Prostate gland (tissue), 2 donors: ENCODE data around the gene XPNPEP3. TPM values are rescaled to one million over a fixed set of nuclear protein-coding genes. Genes with fewer than 3 reads are reported as not detected.

Source experiments
- DNase-seq: peaks from one replicate; pipeline ENCODE4 v3.0.0-alpha.2; 2019; ENCODE audit warnings: low spot score
- H3K27ac ChIP-seq, 2 donors: fragments of 200-600 bp; sonication (generic); 2 replicates each; pipeline ENCODE4 v1.5.1; 2017 to 2019
- H3K27me3 ChIP-seq: fragments of 200-600 bp; sonication (generic); replicated peaks from 2 replicates; pipeline ENCODE4 v1.5.1; 2019; ENCODE audit not compliant: insufficient read depth
- H3K36me3 ChIP-seq, 2 donors: fragments of 200-600 bp; sonication (generic); 1 replicate in 1 of 2; 2 replicates in 1 of 2; pipeline versions ENCODE4 v1.5.1 to v1.8.1; 2017 to 2019
- H3K4me1 ChIP-seq: fragments of 200-600 bp; sonication (generic); replicated peaks from 2 replicates; pipeline ENCODE4 v1.5.1; 2019
- H3K4me3 ChIP-seq, 2 donors: fragments of 200-600 bp; sonication (generic); 2 replicates each; pipeline ENCODE4 v1.5.1; 2017 to 2019
- H3K9me3 ChIP-seq: fragments of 200-600 bp; sonication (generic); 2 replicates; pipeline ENCODE4 v1.5.1; 2017
- POLR2A ChIP-seq: fragments of 450-650 bp; IDR thresholded peaks from one replicate; pipeline ENCODE4 v1.6.1; 2016; ENCODE audit warnings: antibody characterized with exemption, mild to moderate bottlenecking
- POLR2AphosphoS5 ChIP-seq: sonication (generic); formaldehyde crosslinking; IDR thresholded peaks from one replicate; pipeline ENCODE4 v1.6.1; 2017; ENCODE audit warnings: antibody characterized with exemption
- WGBS: methylation state at CpG from one replicate; pipeline ENCODE4 v1.1.5; 2018; 5-methylcytosine and 5-hydroxymethylcytosine counted together
- intact Hi-C: fragments of 100-400 bp; cut with DNase I; formaldehyde crosslinking; loops from one replicate; pipeline ENCODE4 v1.14.2; 2022
- total RNA-seq, 2 donors: library from RNA; depleted of rRNA; stranded (reverse); fragments of >200 nt; gene quantifications; one replicate each; pipeline ENCODE4 v1.1.0, GENCODE V29; 2016
- TF ChIP-seq, protein P1 (sequence below), 4 experiments: fragments of 200-600 bp in 2 of 4; fragments of 450-650 bp in 2 of 4; sonication (generic) in 2 of 4; IDR thresholded peaks; 1 replicate in 3 of 4; 2 replicates in 1 of 4; pipeline ENCODE4 v1.5.1; 2016 to 2019; ENCODE audit warnings: antibody characterized with exemption in 4 of 4, mild to moderate bottlenecking in 2 of 4, moderate library complexity in 2 of 4

The XPNPEP3 gene
- total RNA-seq, 2 donors from 2014 or later, result 10.5 to 19.2 TPM

DNA sequence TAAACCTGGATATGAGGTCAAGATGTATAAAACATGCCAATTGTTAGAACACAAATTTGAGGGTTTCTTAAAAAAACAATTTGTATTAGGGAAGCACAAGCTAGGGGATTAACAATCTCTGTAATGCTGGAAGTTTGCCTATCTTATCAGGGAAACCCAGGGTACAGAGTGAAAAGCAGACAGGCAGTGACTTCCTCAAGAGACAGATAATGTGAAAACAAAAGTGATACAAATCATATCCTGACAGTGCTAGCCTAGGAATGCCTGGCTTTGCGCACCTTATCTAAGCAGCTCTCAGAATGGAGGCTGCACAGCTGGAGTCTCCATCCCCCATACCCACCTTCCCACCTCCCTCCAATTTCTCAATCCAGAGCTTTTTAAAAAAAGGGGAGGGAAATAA lies 71.7 kb downstream of the XPNPEP3 start:
- 81% methylated on average over 1 of the region's 1 CpG for WGBS
- no peak for DNase-seq
- Histone ChIP-seq H3K36me3 (no peaks in the 10 kb centered on the region), H3K9me3 (no peaks in the 10 kb centered on the region), H3K4me3 (no peak overlapping the region), H3K27me3 (no peaks in the 10 kb centered on the region), H3K27ac (no peak overlapping the region), H3K4me1 (no peaks in the 10 kb centered on the region)
- TF ChIP-seq POLR2AphosphoS5 (no peak), POLR2A (no peak)
- TF ChIP-seq, protein P1, sequence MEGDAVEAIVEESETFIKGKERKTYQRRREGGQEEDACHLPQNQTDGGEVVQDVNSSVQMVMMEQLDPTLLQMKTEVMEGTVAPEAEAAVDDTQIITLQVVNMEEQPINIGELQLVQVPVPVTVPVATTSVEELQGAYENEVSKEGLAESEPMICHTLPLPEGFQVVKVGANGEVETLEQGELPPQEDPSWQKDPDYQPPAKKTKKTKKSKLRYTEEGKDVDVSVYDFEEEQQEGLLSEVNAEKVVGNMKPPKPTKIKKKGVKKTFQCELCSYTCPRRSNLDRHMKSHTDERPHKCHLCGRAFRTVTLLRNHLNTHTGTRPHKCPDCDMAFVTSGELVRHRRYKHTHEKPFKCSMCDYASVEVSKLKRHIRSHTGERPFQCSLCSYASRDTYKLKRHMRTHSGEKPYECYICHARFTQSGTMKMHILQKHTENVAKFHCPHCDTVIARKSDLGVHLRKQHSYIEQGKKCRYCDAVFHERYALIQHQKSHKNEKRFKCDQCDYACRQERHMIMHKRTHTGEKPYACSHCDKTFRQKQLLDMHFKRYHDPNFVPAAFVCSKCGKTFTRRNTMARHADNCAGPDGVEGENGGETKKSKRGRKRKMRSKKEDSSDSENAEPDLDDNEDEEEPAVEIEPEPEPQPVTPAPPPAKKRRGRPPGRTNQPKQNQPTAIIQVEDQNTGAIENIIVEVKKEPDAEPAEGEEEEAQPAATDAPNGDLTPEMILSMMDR (IDR thresholded peaks at IDR 0.05), result no peak
- intact Hi-C loops, result no loop called here

DNA sequence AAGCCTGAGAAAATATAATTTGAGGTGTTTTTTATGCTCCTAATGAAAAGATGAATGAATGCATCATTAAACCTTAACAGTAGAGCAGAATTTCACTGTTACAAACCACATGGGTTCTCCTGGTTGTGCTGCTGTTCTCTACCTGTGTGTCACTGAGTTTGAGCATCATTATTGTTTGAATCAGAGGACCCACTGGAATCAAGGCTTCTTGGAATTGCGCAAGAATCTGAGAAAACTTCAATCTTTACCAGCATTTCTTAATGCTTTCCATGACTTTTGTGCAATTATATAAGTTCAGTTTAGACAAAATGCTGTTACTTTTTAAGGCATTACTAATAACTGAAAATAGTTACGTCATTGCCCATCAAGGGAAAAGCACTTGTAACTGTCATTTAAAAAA lies 75.4 kb downstream of the XPNPEP3 start:
- Histone ChIP-seq H3K27ac (no peak overlapping the region), H3K4me1 (no peaks in the 10 kb centered on the region), H3K9me3 (no peaks in the 10 kb centered on the region), H3K36me3 (no peaks in the 10 kb centered on the region), H3K4me3 (no peak overlapping the region), H3K27me3 (no peaks in the 10 kb centered on the region)
- intact Hi-C loops, result no loop called here
- TF ChIP-seq POLR2AphosphoS5, result no peak
- no peak for TF ChIP-seq POLR2A
- TF ChIP-seq, protein P1 (IDR thresholded peaks at IDR 0.05), result no peak
- 70% methylated on average over 2 of the region's 2 CpGs for WGBS
- DNase-seq, result no peak

DNA sequence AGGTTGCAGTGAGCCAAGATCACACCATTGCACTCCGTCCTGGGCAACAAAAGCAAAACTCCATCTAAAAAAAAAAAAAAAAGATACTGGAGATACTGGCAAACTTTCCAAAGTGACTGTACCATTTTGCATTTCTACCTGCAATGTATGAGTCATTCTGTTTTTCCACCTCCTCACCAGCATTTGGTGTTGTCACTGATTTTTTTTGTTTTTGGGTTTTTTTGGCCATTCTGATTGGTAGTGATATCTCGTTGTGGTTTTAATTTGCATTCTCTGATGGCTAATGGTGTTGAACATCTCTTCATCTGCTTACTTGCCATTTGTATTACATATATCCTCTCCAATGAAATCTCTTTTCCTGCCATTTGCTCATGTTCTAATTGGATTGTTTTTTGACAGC lies 82.3 kb downstream of the XPNPEP3 start:
- Histone ChIP-seq H3K4me3 (no peak overlapping the region), H3K27me3 (no peaks in the 10 kb centered on the region), H3K27ac (no peak overlapping the region), H3K36me3 (no peaks in the 10 kb centered on the region), H3K9me3 (no peaks in the 10 kb centered on the region), H3K4me1 (no peaks in the 10 kb centered on the region)
- TF ChIP-seq POLR2AphosphoS5, result no peak
- WGBS, result 93% methylated on average over 2 of the region's 2 CpGs
- DNase-seq, result no peak
- intact Hi-C loops, result no loop called here

DNA sequence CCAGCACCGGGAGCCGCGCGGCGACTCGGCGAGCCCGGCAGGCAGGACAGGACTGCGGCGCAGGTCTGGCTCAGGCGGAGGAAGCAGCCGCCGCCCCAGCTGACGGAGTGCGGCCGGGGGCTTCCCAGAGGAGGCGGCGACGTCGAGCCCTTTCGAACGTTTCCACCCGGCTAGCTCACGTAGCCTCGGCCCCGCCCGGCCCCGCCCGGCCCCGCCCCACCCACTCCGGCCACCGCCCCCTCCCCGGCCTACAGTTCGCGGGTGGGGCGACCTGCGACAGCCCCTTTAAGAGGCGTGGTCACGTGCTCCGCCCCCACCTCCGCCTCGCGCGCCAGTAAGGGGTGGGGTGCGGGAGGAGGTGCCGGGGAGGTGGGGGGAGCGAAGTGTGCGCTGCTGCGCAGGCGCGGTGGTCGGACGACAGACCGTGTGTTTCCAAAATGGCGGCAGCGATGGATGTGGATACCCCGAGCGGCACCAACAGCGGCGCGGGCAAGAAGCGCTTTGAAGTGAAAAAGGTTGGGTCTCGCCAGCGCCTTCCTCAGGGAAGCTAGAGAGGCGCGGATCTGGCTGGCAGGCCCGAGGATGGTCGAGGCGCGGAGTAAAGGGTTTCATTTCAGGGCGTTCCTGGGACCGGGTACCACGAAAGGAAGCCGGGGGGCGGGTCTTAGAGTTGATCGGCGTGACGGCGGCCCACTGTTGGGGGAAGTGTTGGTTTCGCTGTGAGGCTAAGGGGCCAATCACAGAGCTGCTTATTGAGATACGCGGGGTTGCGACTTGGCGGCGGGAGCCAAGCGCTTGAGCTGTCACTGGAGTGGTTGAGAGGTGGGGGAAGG lies 94.2 kb downstream of the XPNPEP3 start, which contains the start of gene RBX1:
Gene RBX1 (plus strand): TSS at position 417 of the 833 bp plus-strand sequence. CDS start 21 bp downstream, at position 438.
- 0% methylated on average over 70 of the region's 86 CpGs for WGBS
- no peaks in the 10 kb centered on the region for H3K9me3 ChIP-seq
- TF ChIP-seq POLR2AphosphoS5, result peak; percentile 95
- TF ChIP-seq, protein P1 (IDR thresholded peaks at IDR 0.05), result no peak
- TF ChIP-seq POLR2A, result peak; percentile 91
- peaks cover 5% of the 10 kb centered on the region for H3K4me1 ChIP-seq
- no peaks in the 10 kb centered on the region for H3K27me3 ChIP-seq
- intact Hi-C loops, result loop anchor here (1.0 kb wide), 2 partner anchors 71 to 140 kb away; no protein-coding TSS in a partner anchor
- H3K27ac ChIP-seq, result peak within 1 kb of the TSS; percentile 91 to 95
- DNase-seq, result peak; percentile 98
- H3K36me3 ChIP-seq, result peaks cover 0 to 6% of the 10 kb centered on the region in 2 donors
- peak within 1 kb of the TSS; percentile 73 to 80 for H3K4me3 ChIP-seq

DNA sequence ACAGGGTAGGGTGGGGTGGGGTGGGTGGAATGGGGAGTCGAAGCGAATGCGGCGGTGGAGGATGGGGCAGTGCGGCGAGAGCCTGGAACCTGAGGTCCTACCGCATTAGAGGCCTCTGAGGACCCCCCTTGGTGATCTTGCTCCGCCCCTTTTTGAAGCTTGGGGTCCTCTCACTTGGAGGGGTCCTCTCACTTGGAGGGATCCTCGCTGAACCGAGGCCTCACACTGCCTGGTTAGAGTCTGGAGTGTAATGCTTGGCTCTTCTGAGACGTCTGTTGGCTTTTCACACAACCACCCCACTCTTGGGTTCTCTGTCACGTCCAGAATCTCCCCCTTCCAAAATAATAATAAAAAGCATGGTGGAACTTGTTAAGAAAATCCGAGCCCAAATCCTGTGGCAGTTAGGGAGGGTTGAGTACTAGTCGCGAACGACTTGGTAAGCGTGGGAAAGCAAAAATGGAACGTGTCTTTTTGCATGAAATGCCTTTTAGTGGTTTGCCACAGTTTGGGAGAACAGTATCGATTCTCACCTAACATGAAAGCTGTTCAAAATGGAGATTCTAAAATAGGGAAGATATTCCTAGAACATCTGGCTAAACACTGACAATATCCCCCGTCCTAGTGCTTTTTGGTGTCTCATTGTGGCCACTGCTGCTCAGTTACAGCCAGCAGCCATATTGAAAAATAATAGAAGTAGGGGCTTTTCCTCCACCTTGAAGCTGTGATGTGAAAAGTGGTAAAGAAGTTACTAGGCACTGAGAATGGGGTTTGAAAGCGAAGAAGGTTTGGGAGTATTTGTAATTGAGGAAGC lies 95.1 kb downstream of the XPNPEP3 start:
- WGBS, result 3% methylated on average over 21 of the region's 21 CpGs
- Histone ChIP-seq H3K27me3 (no peaks in the 10 kb centered on the region), H3K9me3 (no peaks in the 10 kb centered on the region), H3K4me3 (peak overlapping the region; percentile 73 to 80), H3K4me1 (peaks cover 5% of the 10 kb centered on the region), H3K36me3 (peaks cover 0 to 6% of the 10 kb centered on the region in 2 donors), H3K27ac (peak overlapping the region; percentile 91 to 95)
- intact Hi-C loops, result loop anchor here (1.0 kb wide), 2 partner anchors 70 to 139 kb away; no protein-coding TSS in a partner anchor
- no peak for TF ChIP-seq POLR2AphosphoS5
- TF ChIP-seq POLR2A, result peak; percentile 15
- TF ChIP-seq, protein P1 (IDR thresholded peaks at IDR 0.05), result no peak
- DNase-seq, result no peak
